B cell (primary cell): Measurements from ENCODE around the gene GYS2. TPM values are rescaled to one million over a fixed set of nuclear protein-coding genes. Genes with fewer than 3 reads are reported as not detected.
A peak's percentile ranks its signal among the peaks of the same experiment; 100 is the strongest.

Experiments
- ATAC-seq: fragments of 200-7000 bp; cut with Tn5 transposase; one replicate; pipeline ENCODE4 v1.10.0; 2021; ENCODE audit warnings: low read depth, mild to moderate bottlenecking, moderate number of reproducible peaks, moderate library complexity
- CTCF ChIA-PET: fragments of 350-600 bp; sonication (Branson Sonifier 250); formaldehyde crosslinking; loops from one replicate; lab custom pipeline; 2021; ENCODE audit warnings: antibody characterized with exemption, inconsistent platforms; lab: Charles Lee
- POLR2A ChIA-PET: fragments of 350-600 bp; sonication (Branson Sonifier 250); formaldehyde crosslinking; loops from one replicate; lab custom pipeline; 2021; ENCODE audit warnings: antibody characterized with exemption; lab: Charles Lee
- DNase-seq: peaks from one replicate; pipeline ENCODE4 v3.0.0; 2013
- H2AFZ ChIP-seq: 2 replicates; pipeline ENCODE4 v1.6.1; 2012; ENCODE audit warnings: mild to moderate bottlenecking, low read depth, low read length; ENCODE audit not compliant: insufficient read depth, poor library complexity, severe bottlenecking
- H3K27ac ChIP-seq, 2 donors: 1 replicate in 1 of 2; 2 replicates in 1 of 2; pipeline ENCODE4 v1.5.1; 2012 to 2013; ENCODE audit warnings: low read length in 2 of 2, mild to moderate bottlenecking in 2 of 2, moderate library complexity in 1 of 2
- H3K27me3 ChIP-seq, 4 experiments: fragments of 200-600 bp in 1 of 4; sonication (generic) in 1 of 4; replicated peaks in 1 of 4; 1 replicate in 2 of 4; 2 replicates in 2 of 4; pipeline versions ENCODE4 v1.6.1 to v1.7.0; 2013 to 2016; ENCODE audit warnings: low read length in 3 of 4, mild to moderate bottlenecking in 2 of 4, mixed read lengths in 1 of 4, moderate library complexity in 1 of 4; ENCODE audit not compliant: insufficient read depth in 4 of 4, control insufficient read depth in 3 of 4; ENCODE audit errors: control extremely low read depth in 1 of 4
- H3K36me3 ChIP-seq, 2 experiments: replicated peaks in 1 of 2; 1 replicate in 1 of 2; 2 replicates in 1 of 2; pipeline versions ENCODE4 v1.6.1 to v1.7.1; 2013; ENCODE audit warnings: low read length in 1 of 2; ENCODE audit not compliant: insufficient read depth in 2 of 2, control insufficient read depth in 1 of 2; ENCODE audit errors: control extremely low read depth in 1 of 2, extremely low read depth in 1 of 2
- H3K4me1 ChIP-seq, 2 donors: fragments of 200-600 bp in 1 of 2; sonication (generic) in 1 of 2; 1 replicate in 1 of 2; 2 replicates in 1 of 2; pipeline versions ENCODE4 v1.5.1 to v1.6.1; 2013 to 2017; ENCODE audit warnings: low read length in 2 of 2; ENCODE audit not compliant: control insufficient read depth in 2 of 2, insufficient read depth in 2 of 2
- H3K4me2 ChIP-seq: replicated peaks from 2 replicates; pipeline ENCODE3; 2012; ENCODE audit warnings: mild to moderate bottlenecking, low read depth, low read length; ENCODE audit not compliant: poor library complexity, severe bottlenecking
- H3K4me3 ChIP-seq, 5 experiments: fragments of 200-600 bp in 1 of 5; sonication (generic) in 1 of 5; 1 replicate in 3 of 5; 2 replicates in 2 of 5; pipeline versions ENCODE4 v1.5.1 to v1.7.0; 2011 to 2016; ENCODE audit warnings: low read length in 4 of 5, mild to moderate bottlenecking in 4 of 5, low read depth in 2 of 5, control low read depth in 1 of 5, moderate library complexity in 1 of 5; ENCODE audit not compliant: insufficient read depth in 1 of 5; ENCODE audit errors: control extremely low read depth in 1 of 5, extremely low read depth in 1 of 5
- H3K79me2 ChIP-seq: fragments of 200-600 bp; sonication (generic); one replicate; pipeline ENCODE4 v1.6.0; 2016; ENCODE audit warnings: low read length; ENCODE audit not compliant: control insufficient read depth, insufficient read depth
- H3K9ac ChIP-seq: fragments of 200-600 bp; sonication (generic); 2 replicates; pipeline ENCODE4 v1.6.1; 2017; ENCODE audit warnings: mild to moderate bottlenecking, low read length, moderate library complexity
- H3K9me3 ChIP-seq, 3 donors: one replicate each; pipeline versions ENCODE4 v1.6.1 to v1.7.1; 2013; ENCODE audit warnings: low read length in 2 of 3; ENCODE audit not compliant: control insufficient read depth in 2 of 3, insufficient read depth in 1 of 3; ENCODE audit errors: control extremely low read depth in 1 of 3
- H4K20me1 ChIP-seq: 2 replicates; pipeline ENCODE4 v1.6.0; 2012; ENCODE audit warnings: mild to moderate bottlenecking, low read length; ENCODE audit not compliant: insufficient read depth, control insufficient read depth, poor library complexity, severe bottlenecking
- H3K27ac Mint-ChIP-seq: one replicate; pipeline ENCODE4 v1.8.0; 2021; ENCODE audit warnings: mixed read lengths
- H3K27me3 Mint-ChIP-seq: one replicate; pipeline ENCODE4 v1.8.0; 2021; ENCODE audit warnings: mixed read lengths
- H3K4me1 Mint-ChIP-seq: one replicate; pipeline ENCODE4 v1.8.0; 2021; ENCODE audit warnings: mixed read lengths
- H3K4me3 Mint-ChIP-seq: one replicate; pipeline ENCODE4 v1.8.0; 2021; ENCODE audit warnings: mixed read lengths
- H3K9me3 Mint-ChIP-seq: one replicate; pipeline ENCODE4 v1.8.0; 2022; ENCODE audit warnings: mixed read lengths; ENCODE audit not compliant: insufficient read depth
- CTCF ChIP-seq: fragments of 200-600 bp; IDR thresholded peaks from one replicate; pipeline ENCODE4 v1.8.0; 2022; ENCODE audit warnings: antibody characterized with exemption, mild to moderate bottlenecking
- EZH2 ChIP-seq: IDR thresholded peaks from 2 replicates; pipeline ENCODE4 v1.6.1; 2012; ENCODE audit warnings: borderline replicate concordance, low read depth, mild to moderate bottlenecking, moderate library complexity, low read length; ENCODE audit not compliant: insufficient read depth, poor library complexity, severe bottlenecking
- WGBS: methylation state at CpG from one replicate; pipeline ENCODE4 v1.1.5; 2013; ENCODE audit warnings: missing lambda C conversion rate; ENCODE audit not compliant: insufficient coverage; 5-methylcytosine and 5-hydroxymethylcytosine counted together
- intact Hi-C: fragments of 100-400 bp; cut with micrococcal nuclease; formaldehyde crosslinking; loops from one replicate; pipeline ENCODE4 v1.10.0; 2022
- polyA plus RNA-seq: library from polyadenylated mRNA; depleted of rRNA; stranded (reverse); fragments of >200 nt; gene quantifications from 2 replicates; pipeline ENCODE4 v1.2.3, GENCODE V29; 2012
- total RNA-seq, 2 donors: library from RNA; stranded (reverse); fragments of 120-200 nt in 1 of 2; gene quantifications; 1 replicate in 1 of 2; 2 replicates in 1 of 2; pipeline versions ENCODE4 v1.2.3 to v1.2.4, GENCODE V29; 2013 to 2022

GYS2 gene
- total and polyA plus RNA-seq, 2 donors (not counting 1 experiment from before 2014, with no cell fraction given) = not detected

DNA sequence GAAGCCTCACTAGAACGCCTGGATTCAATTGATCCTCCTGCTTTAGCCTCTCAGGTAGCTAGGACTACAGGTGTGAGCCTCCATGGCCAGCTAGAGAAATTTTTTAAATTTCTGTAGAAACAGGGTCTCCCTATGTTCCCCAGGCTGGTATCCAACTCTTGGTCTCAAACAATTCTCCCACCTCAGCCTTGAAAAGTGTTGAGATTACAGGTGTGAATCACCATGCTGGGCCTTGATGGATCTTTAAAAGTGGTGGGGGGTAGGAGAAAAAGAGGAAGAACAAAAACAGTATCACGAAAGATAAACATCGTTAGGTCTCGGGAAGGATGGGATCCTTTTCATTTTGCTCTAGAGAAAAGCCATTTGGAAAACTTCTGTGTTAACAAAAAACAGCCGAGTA is 4.5 kb downstream of the GYS2 start:
- Histone ChIP-seq H3K9ac (no peak overlapping the region), H3K79me2 (no peaks in the 10 kb centered on the region), H3K4me3 (no peak overlapping the region), H4K20me1 (no peaks in the 10 kb centered on the region), H3K4me1 (peaks cover 6 to 9% of the 10 kb centered on the region in 2 donors), H3K36me3 (no peaks in the 10 kb centered on the region), H2AFZ (no peak overlapping the region), H3K9me3 (no peaks in the 10 kb centered on the region), H3K4me2 (no peak overlapping the region), H3K27ac (no peak overlapping the region), H3K27me3 (no peaks in the 10 kb centered on the region)
- no peak overlapping the region for H3K4me3 Mint-ChIP-seq
- DNase-seq (no peak), ATAC-seq (no peak)
- TF ChIP-seq EZH2 = no peak
- no peak for TF ChIP-seq CTCF
- CTCF ChIA-PET = no interaction called here
- H3K4me1 Mint-ChIP-seq = peaks cover 11% of the 10 kb centered on the region
- no peaks in the 10 kb centered on the region for H3K9me3 Mint-ChIP-seq
- H3K27ac Mint-ChIP-seq = no peak overlapping the region
- 94% methylated on average over 5 of the region's 5 CpGs for WGBS
- POLR2A ChIA-PET = no interaction called here
- H3K27me3 Mint-ChIP-seq = no peaks in the 10 kb centered on the region
- intact Hi-C loops = no loop called here

DNA sequence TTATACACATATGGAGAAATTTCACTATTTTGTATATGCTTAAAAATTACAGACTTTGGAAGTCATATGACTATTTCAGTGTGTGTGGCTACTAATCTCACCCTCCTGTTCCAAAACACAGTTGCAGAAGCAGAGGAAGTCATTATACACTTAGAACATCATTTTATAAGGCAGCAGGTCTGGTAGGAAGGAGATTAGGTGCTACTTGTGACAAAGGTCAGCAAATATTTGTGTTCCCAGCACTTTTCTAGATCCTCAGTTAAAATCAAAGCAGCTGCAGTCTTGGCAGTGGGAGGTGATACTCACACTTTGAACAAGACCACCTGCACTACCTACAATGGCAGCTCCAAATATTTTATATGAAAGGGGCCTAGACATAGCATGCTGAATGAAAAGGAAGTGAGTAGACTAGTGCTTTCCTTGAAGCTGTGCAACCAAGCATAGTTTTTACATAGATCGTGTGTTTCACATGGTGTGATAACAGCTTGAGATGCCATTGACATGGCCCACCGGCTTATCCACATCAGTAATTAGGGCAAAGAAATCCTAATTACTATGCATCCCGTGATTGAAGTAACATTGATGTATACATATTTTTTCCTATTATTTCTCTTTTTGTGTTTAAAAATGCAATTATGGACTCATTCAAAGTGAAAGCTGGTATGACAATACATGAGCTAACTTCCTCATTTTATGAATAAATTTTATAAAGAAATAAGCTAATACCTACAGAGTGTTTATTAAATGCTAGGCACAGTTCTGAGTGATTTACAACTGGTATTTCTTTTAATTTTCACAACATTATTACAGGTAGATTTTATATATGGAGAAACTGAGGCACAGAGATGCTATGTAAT is 5.3 kb downstream of the GYS2 start:
- ChIA-PET POLR2A (no interaction called here), CTCF (interaction anchor here (1.6 kb wide), 1 partner anchor 81 kb away, joined by 4 read pairs; no protein-coding TSS in a partner anchor)
- Histone ChIP-seq H2AFZ (peak overlapping the region; percentile 44), H3K4me3 (peak overlapping the region in 4 of 5 experiments; percentile 3 to 36 (median 26)), H3K4me2 (peak overlapping the region; percentile 49), H3K9me3 (no peaks in the 10 kb centered on the region), H3K27me3 (no peaks in the 10 kb centered on the region), H4K20me1 (no peaks in the 10 kb centered on the region), H3K27ac (peak overlapping the region in 1 of 2 donors; percentile 35), H3K79me2 (no peaks in the 10 kb centered on the region), H3K4me1 (peaks cover 6 to 9% of the 10 kb centered on the region in 2 donors), H3K36me3 (no peaks in the 10 kb centered on the region), H3K9ac (peak overlapping the region; percentile 43)
- Mint-ChIP-seq H3K27ac (peak overlapping the region; percentile 28), H3K27me3 (no peaks in the 10 kb centered on the region), H3K4me1 (peaks cover 11% of the 10 kb centered on the region), H3K4me3 (peak overlapping the region; percentile 37), H3K9me3 (no peaks in the 10 kb centered on the region)
- intact Hi-C loops = no loop called here
- TF ChIP-seq EZH2 (no peak), CTCF (no peak)
- ATAC-seq (peak; percentile 71), DNase-seq (peak; percentile 45)
- WGBS = 29% methylated on average over 1 of the region's 3 CpGs
